ENCODE measurements around the gene MAD1L1.

The MAD1L1 gene

GRCh38 chr7:2203766-2204300, 28.9 kb downstream of the MAD1L1 start:
- TF ChIP-seq POLR2A (IDR thresholded peaks at IDR 0.05; ENCODE audit: low read depth, low read length) (0 out of 2 replicates have a peak, but pooled peaks have one; percentile 22), POLR2AphosphoS5 (IDR thresholded peaks at IDR 0.05; ENCODE audit: low read depth, low read length) (no peak)
- DNase-seq (ENCODE audit: insufficient read length) = no peak
- peak; percentile 46 for FAIRE-seq

- FAIRE-seq = no peak
- no peak for DNase-seq (ENCODE audit: insufficient read length)
- TF ChIP-seq POLR2AphosphoS5 (IDR thresholded peaks at IDR 0.05; ENCODE audit: low read depth, low read length) = no peak
- TF ChIP-seq TAF1 (IDR thresholded peaks at IDR 0.05; ENCODE audit: borderline replicate concordance, low read depth, low read length) = no peak
- TF ChIP-seq POLR2A (IDR thresholded peaks at IDR 0.05; ENCODE audit: low read depth, low read length) = no peak
Observed at GRCh38 chr7:2202901-2203765, 29.6 kb downstream of the MAD1L1 start.

- FAIRE-seq (no peak), DNase-seq (ENCODE audit: insufficient read length) (no peak)
- TF ChIP-seq TAF1 (IDR thresholded peaks at IDR 0.05; ENCODE audit: borderline replicate concordance, low read depth, low read length) (no peak), POLR2A (IDR thresholded peaks at IDR 0.05; ENCODE audit: low read depth, low read length) (no peak), POLR2AphosphoS5 (IDR thresholded peaks at IDR 0.05; ENCODE audit: low read depth, low read length) (no peak)
Observed at GRCh38 chr7:2202361-2202761, 30.4 kb downstream of the MAD1L1 start.

- TF ChIP-seq TAF1 (IDR thresholded peaks at IDR 0.05; ENCODE audit: borderline replicate concordance, low read depth, low read length) (no peak), POLR2AphosphoS5 (IDR thresholded peaks at IDR 0.05; ENCODE audit: low read depth, low read length) (no peak), POLR2A (IDR thresholded peaks at IDR 0.05; ENCODE audit: low read depth, low read length) (no peak)
Observed at GRCh38 chr7:2201686-2202360, 30.9 kb downstream of the MAD1L1 start.

GRCh38 chr7:2201128-2201527, 31.6 kb downstream of the MAD1L1 start:
- DNase-seq (ENCODE audit: insufficient read length) (no peak), FAIRE-seq (no peak)
- no peak for TF ChIP-seq POLR2AphosphoS5 (IDR thresholded peaks at IDR 0.05; ENCODE audit: low read depth, low read length)
- no peak for TF ChIP-seq POLR2A (IDR thresholded peaks at IDR 0.05; ENCODE audit: low read depth, low read length)

More at GRCh38 chr7:2201686-2202360, 30.9 kb downstream of the MAD1L1 start:
- FAIRE-seq (no peak), DNase-seq (ENCODE audit: insufficient read length) (no peak)

GRCh38 chr7:2200584-2200980, 32.2 kb downstream of the MAD1L1 start:
- TF ChIP-seq POLR2AphosphoS5 (IDR thresholded peaks at IDR 0.05; ENCODE audit: low read depth, low read length) = no peak
- no peak for TF ChIP-seq TAF1 (IDR thresholded peaks at IDR 0.05; ENCODE audit: borderline replicate concordance, low read depth, low read length)
- no peak for TF ChIP-seq POLR2A (IDR thresholded peaks at IDR 0.05; ENCODE audit: low read depth, low read length)
- DNase-seq (ENCODE audit: insufficient read length) (no peak), FAIRE-seq (no peak)

- FAIRE-seq = no peak
- TF ChIP-seq TAF1 (IDR thresholded peaks at IDR 0.05; ENCODE audit: borderline replicate concordance, low read depth, low read length) (no peak), POLR2AphosphoS5 (IDR thresholded peaks at IDR 0.05; ENCODE audit: low read depth, low read length) (no peak), POLR2A (IDR thresholded peaks at IDR 0.05; ENCODE audit: low read depth, low read length) (no peak)
Observed at GRCh38 chr7:2199956-2200583, 32.7 kb downstream of the MAD1L1 start.

GRCh38 chr7:2199528-2199927, 33.2 kb downstream of the MAD1L1 start:
- FAIRE-seq (no peak), DNase-seq (ENCODE audit: insufficient read length) (no peak)
- TF ChIP-seq TAF1 (IDR thresholded peaks at IDR 0.05; ENCODE audit: borderline replicate concordance, low read depth, low read length) = no peak
- no peak for TF ChIP-seq POLR2A (IDR thresholded peaks at IDR 0.05; ENCODE audit: low read depth, low read length)
- TF ChIP-seq POLR2AphosphoS5 (IDR thresholded peaks at IDR 0.05; ENCODE audit: low read depth, low read length) = no peak

More at GRCh38 chr7:2199956-2200583, 32.7 kb downstream of the MAD1L1 start:
- DNase-seq (ENCODE audit: insufficient read length) = no peak

- no peak for TF ChIP-seq POLR2A (IDR thresholded peaks at IDR 0.05; ENCODE audit: low read depth, low read length)
- TF ChIP-seq TAF1 (IDR thresholded peaks at IDR 0.05; ENCODE audit: borderline replicate concordance, low read depth, low read length) = no peak
- no peak for TF ChIP-seq POLR2AphosphoS5 (IDR thresholded peaks at IDR 0.05; ENCODE audit: low read depth, low read length)
- FAIRE-seq = no peak
- no peak for DNase-seq (ENCODE audit: insufficient read length)
Observed at GRCh38 chr7:2198760-2199159, 34.0 kb downstream of the MAD1L1 start.

- FAIRE-seq (no peak), DNase-seq (ENCODE audit: insufficient read length) (no peak)
- TF ChIP-seq POLR2AphosphoS5 (IDR thresholded peaks at IDR 0.05; ENCODE audit: low read depth, low read length) = no peak
- TF ChIP-seq POLR2A (IDR thresholded peaks at IDR 0.05; ENCODE audit: low read depth, low read length) = no peak
- no peak for TF ChIP-seq TAF1 (IDR thresholded peaks at IDR 0.05; ENCODE audit: borderline replicate concordance, low read depth, low read length)
Observed at GRCh38 chr7:2198206-2198605, 34.5 kb downstream of the MAD1L1 start.

- no peak for FAIRE-seq
- no peak for DNase-seq (ENCODE audit: insufficient read length)
- no peak for TF ChIP-seq POLR2AphosphoS5 (IDR thresholded peaks at IDR 0.05; ENCODE audit: low read depth, low read length)
- TF ChIP-seq POLR2A (IDR thresholded peaks at IDR 0.05; ENCODE audit: low read depth, low read length) = no peak
- no peak for TF ChIP-seq TAF1 (IDR thresholded peaks at IDR 0.05; ENCODE audit: borderline replicate concordance, low read depth, low read length)
Observed at GRCh38 chr7:2197436-2198155, 35.1 kb downstream of the MAD1L1 start.
